Measurements from ENCODE around the gene RAPGEF1.

The RAPGEF1 gene

DNA sequence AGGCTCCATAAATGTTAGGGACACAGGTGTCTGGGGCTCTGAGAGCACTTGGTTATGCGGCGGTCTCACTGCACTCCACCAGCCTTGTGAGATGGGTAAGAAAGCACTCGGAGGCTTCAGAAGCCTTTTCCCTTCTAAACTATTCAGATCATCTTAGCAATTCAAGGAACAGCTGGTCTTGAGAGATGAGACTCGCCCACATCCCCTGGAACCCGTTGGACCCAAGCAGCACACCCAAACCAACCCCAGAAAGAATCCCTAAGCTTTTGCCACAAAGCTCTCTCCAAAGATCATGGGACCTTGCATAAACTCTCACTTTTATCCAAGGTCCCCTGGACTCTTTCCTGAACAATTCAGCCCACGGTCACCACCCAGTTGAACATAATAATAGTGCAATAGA lies 90.2 kb downstream of the RAPGEF1 start:
- Histone ChIP-seq H3K27ac (ENCODE audit: low read length) (no peak overlapping the region), H3K9me3 (ENCODE audit: control insufficient read depth, low read depth, low read length) (no peaks in the 10 kb centered on the region), H3K9ac (ENCODE audit: low read length) (no peak overlapping the region), H3K4me3 (ENCODE audit: low read length) (no peak overlapping the region), H3K36me3 (ENCODE audit: control insufficient read depth, low read depth, low read length) (no peaks in the 10 kb centered on the region), H3K27me3 (ENCODE audit: control insufficient read depth, insufficient read depth, low read length) (no peaks in the 10 kb centered on the region), H3K4me1 (ENCODE audit: control insufficient read depth, low read depth, low read length) (no peaks in the 10 kb centered on the region)

DNA sequence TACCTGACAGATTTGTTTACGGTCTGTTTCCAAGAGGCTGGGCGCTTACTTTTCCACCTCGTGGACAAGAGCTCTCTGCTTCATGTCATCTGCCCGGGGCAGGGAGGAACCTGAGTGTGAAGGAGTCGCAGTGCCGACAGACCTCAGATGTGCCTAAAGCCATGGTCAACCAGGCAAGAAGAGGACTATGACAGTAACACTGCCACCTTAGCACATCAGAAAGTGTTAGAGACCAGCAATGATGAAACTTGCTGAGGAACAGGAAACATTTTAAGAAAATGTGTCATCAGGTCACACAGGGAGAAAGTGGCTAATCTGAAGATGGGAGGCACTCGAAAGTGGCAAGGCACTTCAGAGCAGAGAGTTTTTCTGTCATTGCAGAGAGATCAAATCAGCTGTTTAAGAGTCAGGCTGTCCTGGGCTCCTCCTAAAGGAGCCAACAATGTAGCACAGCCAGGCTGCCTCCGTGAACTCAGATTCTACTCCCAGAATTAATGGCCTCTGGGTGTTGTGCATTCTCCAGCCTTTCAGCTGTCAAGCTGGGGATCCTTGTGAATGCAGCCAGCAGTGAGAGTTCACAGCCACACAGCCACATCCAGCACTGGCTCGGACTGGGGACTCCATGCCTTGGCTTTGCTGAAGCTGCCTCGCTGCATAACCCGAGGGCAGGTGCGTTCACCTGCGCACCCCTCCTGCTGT lies 94.6 kb downstream of the RAPGEF1 start:
- Histone ChIP-seq H3K4me3 (ENCODE audit: low read length) (no peak overlapping the region), H3K27me3 (ENCODE audit: control insufficient read depth, insufficient read depth, low read length) (no peaks in the 10 kb centered on the region), H3K27ac (ENCODE audit: low read length) (no peak overlapping the region), H3K9ac (ENCODE audit: low read length) (no peak overlapping the region), H3K36me3 (ENCODE audit: control insufficient read depth, low read depth, low read length) (no peaks in the 10 kb centered on the region), H3K9me3 (ENCODE audit: control insufficient read depth, low read depth, low read length) (no peaks in the 10 kb centered on the region), H3K4me1 (ENCODE audit: control insufficient read depth, low read depth, low read length) (peaks cover 4% of the 10 kb centered on the region)

DNA sequence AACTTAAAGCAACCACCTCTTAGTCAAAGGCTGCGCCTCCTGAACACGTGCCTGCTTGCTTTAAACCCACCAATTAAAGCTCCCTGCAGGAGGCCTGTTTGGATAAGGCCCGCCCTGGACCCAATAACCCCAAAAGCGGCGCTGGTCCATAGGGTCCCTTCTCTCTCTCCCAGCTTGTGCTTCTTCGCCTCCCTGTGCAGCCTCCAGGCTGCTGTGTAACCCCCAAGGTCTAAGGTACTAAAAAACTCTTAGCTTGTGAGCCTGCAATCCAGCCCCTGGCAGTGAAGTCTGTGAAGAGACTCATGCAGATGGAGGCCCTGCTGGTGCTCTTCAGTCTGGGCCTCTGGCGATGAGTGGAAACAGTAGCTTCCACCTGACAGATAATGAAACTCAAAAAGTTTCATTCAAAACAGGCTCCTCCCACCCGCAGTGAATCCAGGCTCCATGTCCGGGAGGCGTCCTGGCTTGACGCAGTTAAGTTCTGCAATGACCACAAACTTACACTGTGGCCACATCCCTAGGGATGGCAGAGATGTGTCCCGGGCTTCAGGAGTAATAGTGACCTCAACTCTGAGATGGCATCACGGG lies 97.3 kb downstream of the RAPGEF1 start:
- Histone ChIP-seq H3K27ac (ENCODE audit: low read length) (no peak overlapping the region), H3K36me3 (ENCODE audit: control insufficient read depth, low read depth, low read length) (peaks cover 6% of the 10 kb centered on the region), H3K9me3 (ENCODE audit: control insufficient read depth, low read depth, low read length) (no peaks in the 10 kb centered on the region), H3K9ac (ENCODE audit: low read length) (no peak overlapping the region), H3K4me1 (ENCODE audit: control insufficient read depth, low read depth, low read length) (peaks cover 9% of the 10 kb centered on the region), H3K27me3 (ENCODE audit: control insufficient read depth, insufficient read depth, low read length) (no peaks in the 10 kb centered on the region), H3K4me3 (ENCODE audit: low read length) (no peak overlapping the region)

DNA sequence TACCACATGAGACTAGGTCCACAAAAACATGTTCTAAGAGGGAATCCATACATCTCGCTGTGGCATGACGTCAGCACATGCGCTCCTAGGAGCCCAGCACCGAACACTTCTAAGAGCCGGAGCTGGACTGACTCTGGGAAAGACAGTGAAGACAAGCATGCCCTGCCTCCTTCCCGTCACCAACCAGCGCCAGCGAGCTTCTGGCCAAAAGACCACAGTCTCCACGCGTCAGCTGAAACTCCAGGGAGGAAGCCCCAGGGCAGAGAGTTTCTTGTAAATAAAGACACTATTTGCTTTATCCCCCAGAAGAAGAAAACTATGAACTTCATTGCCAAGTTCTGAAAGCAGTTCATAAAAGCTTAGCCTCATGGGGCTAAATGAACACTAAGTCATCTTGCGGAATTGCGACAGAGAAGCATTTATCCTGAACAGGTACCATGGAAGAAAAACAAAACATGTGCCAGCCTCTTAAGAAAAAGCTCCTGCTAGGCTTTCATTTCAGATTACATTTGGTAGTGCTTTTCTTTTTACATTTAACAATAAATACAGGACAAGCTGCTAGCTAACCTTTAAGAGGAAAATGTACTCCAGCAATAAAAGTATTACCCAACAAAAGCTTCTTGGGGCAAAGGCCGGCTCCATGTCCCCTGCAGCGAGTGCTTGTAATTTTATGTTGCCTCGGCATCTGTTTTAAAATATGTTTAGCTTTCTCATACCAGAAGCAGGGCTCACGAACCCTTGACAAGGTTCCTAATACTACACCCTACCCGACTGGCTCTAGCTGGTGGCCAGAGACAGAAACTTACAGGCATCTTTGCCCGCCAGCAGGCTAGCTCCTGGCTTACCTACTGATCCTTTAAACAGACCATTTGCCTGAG lies 98.0 kb downstream of the RAPGEF1 start:
- Histone ChIP-seq H3K27me3 (ENCODE audit: control insufficient read depth, insufficient read depth, low read length) (no peaks in the 10 kb centered on the region), H3K4me1 (ENCODE audit: control insufficient read depth, low read depth, low read length) (peaks cover 9% of the 10 kb centered on the region), H3K9ac (ENCODE audit: low read length) (no peak overlapping the region), H3K27ac (ENCODE audit: low read length) (no peak overlapping the region), H3K36me3 (ENCODE audit: control insufficient read depth, low read depth, low read length) (peaks cover 6% of the 10 kb centered on the region), H3K9me3 (ENCODE audit: control insufficient read depth, low read depth, low read length) (no peaks in the 10 kb centered on the region), H3K4me3 (ENCODE audit: low read length) (no peak overlapping the region)

DNA sequence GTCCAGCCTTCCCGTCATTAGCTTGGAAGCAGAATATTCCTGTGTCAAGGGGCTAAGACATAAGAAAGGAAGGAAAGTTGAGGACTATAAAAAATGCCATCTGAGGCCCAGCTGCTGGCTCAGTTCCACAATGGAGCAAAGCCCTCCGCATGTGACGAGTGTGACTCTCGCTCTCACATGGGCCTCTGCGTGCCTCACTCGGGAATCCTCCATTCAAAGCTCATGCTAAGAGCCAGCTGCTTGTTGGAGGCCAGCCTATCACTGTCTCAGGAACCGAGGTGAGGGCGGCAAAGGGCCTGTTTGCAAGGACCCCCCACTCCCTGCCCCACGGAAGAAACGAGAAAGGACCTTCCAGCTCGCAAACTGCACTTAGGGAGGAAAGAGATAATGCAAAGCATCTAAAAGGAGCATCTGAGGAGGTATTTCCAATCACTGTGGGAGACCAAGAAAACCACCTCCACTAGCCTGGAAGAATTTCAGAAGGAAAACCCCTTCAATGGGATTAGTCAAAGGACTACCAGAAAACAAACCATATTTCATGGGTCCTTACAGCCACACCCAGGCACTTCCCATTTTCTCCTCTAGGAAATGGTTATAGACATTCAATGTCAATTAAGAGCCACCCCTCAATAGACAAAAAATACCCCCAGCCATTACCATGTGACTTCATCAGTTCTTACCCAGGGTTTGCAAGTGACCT lies 99.3 kb downstream of the RAPGEF1 start:
- no peak overlapping the region for H3K4me3 ChIP-seq (ENCODE audit: low read length)
- peaks cover 9% of the 10 kb centered on the region for H3K4me1 ChIP-seq (ENCODE audit: control insufficient read depth, low read depth, low read length)
- peaks cover 6% of the 10 kb centered on the region for H3K36me3 ChIP-seq (ENCODE audit: control insufficient read depth, low read depth, low read length)
- H3K9ac ChIP-seq (ENCODE audit: low read length): no peak overlapping the region
- H3K9me3 ChIP-seq (ENCODE audit: control insufficient read depth, low read depth, low read length): no peaks in the 10 kb centered on the region
- H3K27ac ChIP-seq (ENCODE audit: low read length): no peak overlapping the region
- no peaks in the 10 kb centered on the region for H3K27me3 ChIP-seq (ENCODE audit: control insufficient read depth, insufficient read depth, low read length)

DNA sequence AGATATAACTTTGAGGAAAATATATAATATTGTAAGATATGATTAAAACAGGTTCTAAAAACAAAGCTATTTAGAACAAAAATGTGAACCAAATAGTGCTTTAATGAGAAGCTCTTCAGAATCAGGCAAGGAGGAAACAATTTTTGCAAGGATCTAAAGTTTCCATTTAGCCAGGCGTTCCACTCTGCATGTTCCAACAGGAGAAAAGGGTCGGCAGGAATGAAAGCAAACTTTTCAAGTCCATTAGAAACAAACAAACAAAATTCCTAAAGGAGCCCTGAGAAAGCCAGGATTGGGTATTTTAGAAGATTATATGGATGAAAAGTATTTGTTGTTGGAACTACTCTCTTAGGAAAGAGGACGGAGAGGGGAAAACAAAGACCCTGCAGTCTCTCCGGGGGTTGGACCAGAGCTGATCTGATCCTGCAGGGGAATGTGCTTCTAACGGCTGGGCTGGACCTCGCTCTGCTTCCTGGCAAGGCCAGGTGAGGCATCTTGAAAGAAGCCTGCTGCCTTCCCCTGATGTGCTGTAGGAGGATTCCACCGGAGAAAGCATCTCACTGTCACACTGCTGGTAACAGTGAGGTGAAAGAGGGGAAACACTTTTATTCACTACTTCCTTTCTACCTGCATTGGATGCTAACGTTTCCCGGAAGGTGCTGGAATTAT lies 100.0 kb downstream of the RAPGEF1 start:
- Histone ChIP-seq H3K27me3 (ENCODE audit: control insufficient read depth, insufficient read depth, low read length) (no peaks in the 10 kb centered on the region), H3K4me1 (ENCODE audit: control insufficient read depth, low read depth, low read length) (peaks cover 12% of the 10 kb centered on the region), H3K27ac (ENCODE audit: low read length) (no peak overlapping the region), H3K9me3 (ENCODE audit: control insufficient read depth, low read depth, low read length) (no peaks in the 10 kb centered on the region), H3K9ac (ENCODE audit: low read length) (no peak overlapping the region), H3K4me3 (ENCODE audit: low read length) (no peak overlapping the region), H3K36me3 (ENCODE audit: control insufficient read depth, low read depth, low read length) (peaks cover 6% of the 10 kb centered on the region)

DNA sequence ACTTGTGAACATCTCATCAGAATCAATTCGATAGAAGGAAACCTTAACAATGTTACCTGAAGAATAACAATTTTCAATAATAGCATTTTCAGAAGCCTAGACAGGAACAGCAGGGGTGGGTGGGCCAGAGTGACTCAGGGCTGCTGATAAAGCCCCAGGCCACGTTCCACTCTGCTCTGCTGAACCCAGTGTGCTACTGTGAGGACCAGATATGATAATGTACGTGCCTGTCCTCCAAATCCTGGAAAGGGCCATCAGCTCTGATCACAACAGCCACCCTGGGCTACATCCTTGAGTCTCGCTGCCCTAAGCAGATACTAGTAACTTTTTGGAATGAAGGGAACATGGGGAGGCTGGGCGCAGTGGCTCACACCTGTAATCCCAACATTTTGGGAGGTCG lies 103.3 kb downstream of the RAPGEF1 start:
- Histone ChIP-seq H3K4me3 (ENCODE audit: low read length) (no peak overlapping the region), H3K4me1 (ENCODE audit: control insufficient read depth, low read depth, low read length) (peaks cover 12% of the 10 kb centered on the region), H3K9me3 (ENCODE audit: control insufficient read depth, low read depth, low read length) (no peaks in the 10 kb centered on the region), H3K27ac (ENCODE audit: low read length) (no peak overlapping the region), H3K36me3 (ENCODE audit: control insufficient read depth, low read depth, low read length) (peaks cover 6% of the 10 kb centered on the region), H3K27me3 (ENCODE audit: control insufficient read depth, insufficient read depth, low read length) (no peaks in the 10 kb centered on the region), H3K9ac (ENCODE audit: low read length) (no peak overlapping the region)

DNA sequence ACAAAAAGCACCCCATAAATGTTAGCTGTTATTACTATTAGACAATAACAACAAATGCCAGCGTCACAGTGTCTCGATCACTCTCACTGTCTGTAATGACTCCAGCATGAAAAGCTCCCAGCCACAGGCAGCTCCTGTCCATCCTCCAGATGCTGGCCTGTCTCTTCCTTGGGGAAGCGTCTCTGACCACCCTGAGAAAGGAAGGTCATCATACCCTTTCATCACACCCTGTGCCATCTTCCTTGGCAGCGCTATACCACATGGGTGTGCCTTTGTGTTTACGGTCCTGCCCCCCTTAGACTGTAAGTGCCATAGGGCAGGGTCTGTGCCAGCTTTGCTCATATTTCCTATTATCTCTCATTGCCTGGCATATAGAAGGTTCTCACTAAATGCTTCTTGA lies 104.0 kb downstream of the RAPGEF1 start:
- H3K36me3 ChIP-seq (ENCODE audit: control insufficient read depth, low read depth, low read length): peaks cover 6% of the 10 kb centered on the region
- peaks cover 14% of the 10 kb centered on the region for H3K4me1 ChIP-seq (ENCODE audit: control insufficient read depth, low read depth, low read length)
- H3K27me3 ChIP-seq (ENCODE audit: control insufficient read depth, insufficient read depth, low read length): no peaks in the 10 kb centered on the region
- no peak overlapping the region for H3K9ac ChIP-seq (ENCODE audit: low read length)
- no peak overlapping the region for H3K27ac ChIP-seq (ENCODE audit: low read length)
- no peaks in the 10 kb centered on the region for H3K9me3 ChIP-seq (ENCODE audit: control insufficient read depth, low read depth, low read length)
- H3K4me3 ChIP-seq (ENCODE audit: low read length): no peak overlapping the region

DNA sequence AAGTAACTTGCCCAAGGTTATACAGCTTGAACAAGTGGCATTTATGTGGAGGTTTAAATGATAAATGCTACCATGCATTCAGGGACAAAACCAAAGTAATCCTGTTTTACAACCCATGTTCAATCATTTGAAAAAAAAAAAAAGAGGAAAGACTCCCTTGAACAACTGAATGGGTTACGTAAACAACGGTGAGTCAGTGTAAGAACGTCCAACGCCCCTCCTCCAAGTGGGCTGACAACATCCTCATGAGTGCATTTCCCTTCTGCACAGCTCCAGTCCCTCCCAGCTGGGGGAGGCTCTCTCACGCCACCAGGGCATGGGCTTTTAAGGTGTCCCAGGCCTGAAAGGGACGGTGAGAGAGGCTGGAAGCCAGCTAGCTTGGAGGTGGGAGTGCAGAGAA lies 104.6 kb downstream of the RAPGEF1 start:
- H3K27me3 ChIP-seq (ENCODE audit: control insufficient read depth, insufficient read depth, low read length): no peaks in the 10 kb centered on the region
- no peak overlapping the region for H3K27ac ChIP-seq (ENCODE audit: low read length)
- H3K4me3 ChIP-seq (ENCODE audit: low read length): no peak overlapping the region
- no peak overlapping the region for H3K9ac ChIP-seq (ENCODE audit: low read length)
- H3K9me3 ChIP-seq (ENCODE audit: control insufficient read depth, low read depth, low read length): no peaks in the 10 kb centered on the region
- H3K4me1 ChIP-seq (ENCODE audit: control insufficient read depth, low read depth, low read length): peaks cover 13% of the 10 kb centered on the region
- peaks cover 6% of the 10 kb centered on the region for H3K36me3 ChIP-seq (ENCODE audit: control insufficient read depth, low read depth, low read length)

DNA sequence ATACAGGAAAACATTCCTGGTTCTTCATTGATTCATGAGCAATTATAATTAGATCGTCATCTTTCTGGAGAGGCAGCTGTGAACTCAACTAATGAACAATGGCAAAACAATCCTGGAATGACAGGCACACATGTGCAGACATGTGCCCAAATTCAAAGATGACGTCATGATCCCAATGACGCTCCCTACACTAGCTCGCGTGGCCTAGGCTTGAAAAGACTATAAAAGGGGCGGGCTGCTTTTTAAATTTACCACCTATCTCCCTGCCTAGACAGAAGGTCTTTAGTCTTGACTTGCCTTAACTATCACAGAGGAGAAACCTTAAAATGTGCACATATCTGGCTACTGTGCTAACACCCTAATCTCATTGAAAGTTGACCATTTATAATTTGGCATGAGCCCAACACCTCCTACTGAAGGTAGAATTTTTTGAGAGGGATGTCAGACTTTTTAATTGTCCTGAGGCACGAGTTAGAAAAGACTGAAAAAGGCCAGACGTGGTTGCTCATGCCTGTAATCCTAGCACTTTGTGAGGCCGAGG lies 106.3 kb downstream of the RAPGEF1 start:
- Histone ChIP-seq H3K36me3 (ENCODE audit: control insufficient read depth, low read depth, low read length) (peaks cover 4% of the 10 kb centered on the region), H3K9ac (ENCODE audit: low read length) (no peak overlapping the region), H3K27me3 (ENCODE audit: control insufficient read depth, insufficient read depth, low read length) (no peaks in the 10 kb centered on the region), H3K27ac (ENCODE audit: low read length) (no peak overlapping the region), H3K4me3 (ENCODE audit: low read length) (no peak overlapping the region), H3K4me1 (ENCODE audit: control insufficient read depth, low read depth, low read length) (peaks cover 7% of the 10 kb centered on the region), H3K9me3 (ENCODE audit: control insufficient read depth, low read depth, low read length) (no peaks in the 10 kb centered on the region)

DNA sequence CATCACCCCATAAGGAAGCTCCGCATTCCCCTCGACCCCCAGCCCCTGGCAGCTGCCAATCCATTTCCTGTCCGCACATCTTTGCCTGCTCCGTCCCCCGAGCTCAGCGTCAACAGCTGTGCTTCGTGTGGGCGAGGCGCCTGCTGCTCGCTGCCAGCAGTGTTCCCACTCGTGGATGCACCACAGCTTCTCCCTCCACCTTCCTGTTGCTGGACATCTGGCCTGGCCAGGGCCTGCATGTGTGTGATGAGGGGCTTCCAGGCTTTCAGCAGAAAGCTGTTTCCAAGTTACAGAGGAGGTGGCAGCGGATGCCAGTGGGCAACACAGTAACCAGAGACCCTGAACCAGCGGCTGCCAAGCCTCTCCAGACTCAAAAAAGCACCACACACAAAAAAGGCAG lies 108.6 kb downstream of the RAPGEF1 start:
- Histone ChIP-seq H3K9ac (ENCODE audit: low read length) (no peak overlapping the region), H3K4me1 (ENCODE audit: control insufficient read depth, low read depth, low read length) (peaks cover 7% of the 10 kb centered on the region), H3K27ac (ENCODE audit: low read length) (no peak overlapping the region), H3K4me3 (ENCODE audit: low read length) (no peak overlapping the region), H3K9me3 (ENCODE audit: control insufficient read depth, low read depth, low read length) (no peaks in the 10 kb centered on the region), H3K27me3 (ENCODE audit: control insufficient read depth, insufficient read depth, low read length) (no peaks in the 10 kb centered on the region), H3K36me3 (ENCODE audit: control insufficient read depth, low read depth, low read length) (no peaks in the 10 kb centered on the region)
